ENCODE measurements around the gene HBB.

Gene HBB

GRCh38 chr11:5243816-5244180 lies 16.9 kb upstream of the HBB start:
- POLR2A ChIA-PET = no interaction called here
- H3K36me3 ChIP-seq (ENCODE audit: control insufficient read depth in 2 of 2, insufficient read depth in 1 of 2, low read length in 2 of 2) = no peaks in the 10 kb centered on the region
- H3K4me1 ChIP-seq (ENCODE audit: control insufficient read depth, insufficient read depth, low read length) = no peaks in the 10 kb centered on the region
- TF ChIP-seq MYNN (tag by site-specific recombination; IDR thresholded peaks at IDR 0.05; ENCODE audit: borderline replicate concordance) (no peak), ZSCAN16 (tag by site-specific recombination; IDR thresholded peaks at IDR 0.05) (no peak), ZNF362 (tag by site-specific recombination; IDR thresholded peaks at IDR 0.05) (no peak), SCRT2 (tag by site-specific recombination; IDR thresholded peaks at IDR 0.05) (no peak)
- no peaks in the 10 kb centered on the region for H3K9me3 ChIP-seq (ENCODE audit: control insufficient read depth, insufficient read depth, low read depth, low read length)
- H3K4me3 ChIP-seq (ENCODE audit: low read depth, low read length) = no peak overlapping the region
- CTCF ChIA-PET = no interaction called here
- no peak overlapping the region for H3K27ac ChIP-seq (ENCODE audit: extremely low read depth, low read depth, low read length)

- ChIA-PET POLR2A (no interaction called here), CTCF (no interaction called here)
- Histone ChIP-seq H3K4me1 (ENCODE audit: control insufficient read depth, insufficient read depth, low read length) (no peaks in the 10 kb centered on the region), H3K4me3 (ENCODE audit: low read depth, low read length) (no peak overlapping the region), H3K27ac (ENCODE audit: extremely low read depth, low read depth, low read length) (no peak overlapping the region), H3K9me3 (ENCODE audit: control insufficient read depth, insufficient read depth, low read depth, low read length) (no peaks in the 10 kb centered on the region), H3K36me3 (ENCODE audit: control insufficient read depth in 2 of 2, insufficient read depth in 1 of 2, low read length in 2 of 2) (no peaks in the 10 kb centered on the region)
- TF ChIP-seq ZNF24 (tag by site-specific recombination; IDR thresholded peaks at IDR 0.05) = no peak
- no peak for TF ChIP-seq ZNF521 (tag by site-specific recombination; IDR thresholded peaks at IDR 0.05)
These were observed 16.3 kb upstream of the HBB start for GRCh38 chr11:5242933-5243815.

- Histone ChIP-seq H3K27ac (ENCODE audit: extremely low read depth, low read depth, low read length) (no peak overlapping the region), H3K4me1 (ENCODE audit: control insufficient read depth, insufficient read depth, low read length) (no peaks in the 10 kb centered on the region), H3K36me3 (ENCODE audit: control insufficient read depth in 2 of 2, insufficient read depth in 1 of 2, low read length in 2 of 2) (no peaks in the 10 kb centered on the region), H3K4me3 (ENCODE audit: low read depth, low read length) (no peak overlapping the region), H3K9me3 (ENCODE audit: control insufficient read depth, insufficient read depth, low read depth, low read length) (no peaks in the 10 kb centered on the region)
- ChIA-PET CTCF (no interaction called here), POLR2A (no interaction called here)
- no peak for TF ChIP-seq ZNF704 (tag by site-specific recombination; IDR thresholded peaks at IDR 0.05)
- TF ChIP-seq TRIM28 (IDR thresholded peaks at IDR 0.05; ENCODE audit: borderline replicate concordance, low read length) = no peak
- no peak for TF ChIP-seq ZNF76 (tag by site-specific recombination; IDR thresholded peaks at IDR 0.05; ENCODE audit: borderline replicate concordance, low read depth)
- no peak for TF ChIP-seq ZBTB26 (tag by site-specific recombination; optimal IDR thresholded peaks at IDR 0.05)
- TF ChIP-seq ZNF157 (tag by site-specific recombination; IDR thresholded peaks at IDR 0.05) = no peak
- TF ChIP-seq ZNF274 (IDR thresholded peaks at IDR 0.05; ENCODE audit: low read length) = no peak
- no peak for TF ChIP-seq ZNF274 (tag by site-specific recombination; IDR thresholded peaks at IDR 0.05; ENCODE audit: borderline replicate concordance)
- no peak for TF ChIP-seq ZBTB17 (tag by site-specific recombination; IDR thresholded peaks at IDR 0.05)
- no peak for TF ChIP-seq EGR2 (tag by site-specific recombination; IDR thresholded peaks at IDR 0.05; ENCODE audit: low read depth)
- no peak for TF ChIP-seq ZNF174 (tag by site-specific recombination; IDR thresholded peaks at IDR 0.05)
- no peak for TF ChIP-seq ZBTB49 (tag by site-specific recombination; IDR thresholded peaks at IDR 0.05; ENCODE audit: low read depth)
- TF ChIP-seq ZNF544 (tag by site-specific recombination; IDR thresholded peaks at IDR 0.05) = no peak
- no peak for TF ChIP-seq PRDM4 (tag by site-specific recombination; IDR thresholded peaks at IDR 0.05)
- no peak for TF ChIP-seq ZSCAN30 (tag by site-specific recombination; IDR thresholded peaks at IDR 0.05)
- no peak for TF ChIP-seq SP2 (tag by site-specific recombination; IDR thresholded peaks at IDR 0.05)
- TF ChIP-seq ZNF362 (tag by site-specific recombination; IDR thresholded peaks at IDR 0.05) = no peak
- TF ChIP-seq ZNF266 (tag by site-specific recombination; IDR thresholded peaks at IDR 0.05; ENCODE audit: low read depth) = no peak
These were observed 15.3 kb upstream of the HBB start for GRCh38 chr11:5242208-5242607.
